K562 treated with DMSO at 1 percent for 4 hours (cell line): Measurements from ENCODE around the gene SPOCK3. TPM values are rescaled to one million over a fixed set of nuclear protein-coding genes. Genes with fewer than 3 reads are reported as not detected.

Source experiments
- total RNA-seq: library from RNA; unstranded; fragments of 300-600 nt; gene quantifications from 2 replicates; pipeline ENCODE4 v1.2.3, GENCODE V29; 2022; ENCODE audit not compliant: insufficient read depth

SPOCK3 gene
- not detected in 2 replicates for total RNA-seq

GRCh38 chr4:167234316-167234881 is at the start of gene SPOCK3:
SPOCK3 (minus strand) TSS chr4:167234494.

